ENCODE data around the gene VARS1.

DNA sequence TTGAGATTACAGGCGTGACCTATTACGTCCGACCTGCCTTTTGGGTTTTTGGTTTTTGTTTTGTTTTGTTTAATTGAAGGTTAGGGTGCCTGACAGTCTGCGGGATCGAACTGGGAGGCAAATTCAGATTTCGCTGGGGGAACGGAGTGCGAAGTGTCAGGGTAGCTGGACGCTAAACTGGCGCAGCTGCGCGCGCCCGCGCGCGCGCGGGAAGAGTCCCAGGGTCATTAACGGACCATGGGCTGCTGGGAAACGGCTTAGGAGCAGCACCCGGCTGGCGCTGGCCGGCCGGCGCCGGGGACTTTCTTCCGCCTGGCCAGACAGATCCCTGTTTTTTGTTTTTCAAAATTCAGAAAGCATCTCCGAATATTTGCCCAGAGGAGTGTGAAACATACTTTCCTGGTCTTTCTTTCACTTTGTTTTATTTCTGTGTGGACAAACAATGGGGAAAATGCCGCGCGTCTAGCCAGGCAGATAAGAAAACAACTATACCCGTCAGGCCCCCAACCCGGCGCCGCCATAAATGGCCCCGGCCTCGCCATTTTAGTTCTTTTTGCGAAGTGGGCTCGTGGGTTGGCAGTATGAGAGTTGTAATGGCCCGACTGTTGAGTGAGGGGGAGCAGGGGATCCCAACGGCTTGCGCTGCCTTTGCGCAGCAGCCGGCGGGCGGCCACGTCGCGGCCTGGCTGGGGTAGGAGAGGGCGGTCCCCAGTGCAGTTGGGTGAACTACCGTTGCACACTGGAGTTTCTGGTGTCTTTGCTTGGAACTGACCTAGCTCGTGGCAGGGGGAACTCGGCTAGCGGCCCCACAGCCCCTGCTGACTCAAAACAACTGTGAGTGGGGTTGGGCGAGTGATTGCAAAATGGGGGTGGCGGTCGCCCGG, 39.1 kb upstream of the VARS1 start:
- TF ChIP-seq, protein P1, sequence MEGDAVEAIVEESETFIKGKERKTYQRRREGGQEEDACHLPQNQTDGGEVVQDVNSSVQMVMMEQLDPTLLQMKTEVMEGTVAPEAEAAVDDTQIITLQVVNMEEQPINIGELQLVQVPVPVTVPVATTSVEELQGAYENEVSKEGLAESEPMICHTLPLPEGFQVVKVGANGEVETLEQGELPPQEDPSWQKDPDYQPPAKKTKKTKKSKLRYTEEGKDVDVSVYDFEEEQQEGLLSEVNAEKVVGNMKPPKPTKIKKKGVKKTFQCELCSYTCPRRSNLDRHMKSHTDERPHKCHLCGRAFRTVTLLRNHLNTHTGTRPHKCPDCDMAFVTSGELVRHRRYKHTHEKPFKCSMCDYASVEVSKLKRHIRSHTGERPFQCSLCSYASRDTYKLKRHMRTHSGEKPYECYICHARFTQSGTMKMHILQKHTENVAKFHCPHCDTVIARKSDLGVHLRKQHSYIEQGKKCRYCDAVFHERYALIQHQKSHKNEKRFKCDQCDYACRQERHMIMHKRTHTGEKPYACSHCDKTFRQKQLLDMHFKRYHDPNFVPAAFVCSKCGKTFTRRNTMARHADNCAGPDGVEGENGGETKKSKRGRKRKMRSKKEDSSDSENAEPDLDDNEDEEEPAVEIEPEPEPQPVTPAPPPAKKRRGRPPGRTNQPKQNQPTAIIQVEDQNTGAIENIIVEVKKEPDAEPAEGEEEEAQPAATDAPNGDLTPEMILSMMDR (IDR thresholded peaks at IDR 0.05) = no peak
- TF ChIP-seq POLR2A (IDR thresholded peaks at IDR 0.05) = peak in 1 of 2 donors; percentile 23

Measured in lower leg skin (tissue), 3 donors.